KMS-11 (cell line): ENCODE data around the gene RCN1.
"Not testable (repeated sequence)": the region's sequence is repeated elsewhere in the genome, so short reads cannot be mapped to it uniquely, and the experiment has no call there.

Experiments
- H2AFZ ChIP-seq: fragments of 200-600 bp; sonication (generic); 2 replicates; pipeline ENCODE4 v1.6.1; 2016; ENCODE audit warnings: antibody characterized with exemption, mixed run types, low read depth
- H3K27ac ChIP-seq: fragments of 200-600 bp; sonication (generic); 2 replicates; pipeline ENCODE4 v1.6.1; 2016; ENCODE audit warnings: mild to moderate bottlenecking, mixed run types
- H3K27me3 ChIP-seq: fragments of 200-600 bp; sonication (generic); 2 replicates; pipeline ENCODE4 v1.6.1; 2017; ENCODE audit warnings: mild to moderate bottlenecking, low read depth, mixed run types, moderate library complexity; ENCODE audit not compliant: insufficient read depth
- H3K36me3 ChIP-seq: fragments of 200-600 bp; sonication (generic); 2 replicates; pipeline ENCODE4 v1.6.1; 2017; ENCODE audit warnings: mild to moderate bottlenecking, mixed run types; ENCODE audit not compliant: insufficient read depth
- H3K4me1 ChIP-seq: fragments of 200-600 bp; sonication (generic); 2 replicates; pipeline ENCODE4 v1.6.1; 2016; ENCODE audit warnings: mild to moderate bottlenecking, low read depth, mixed run types; ENCODE audit not compliant: poor library complexity, severe bottlenecking
- H3K4me2 ChIP-seq: fragments of 200-600 bp; sonication (generic); 2 replicates; pipeline ENCODE4 v1.7.0; 2016; ENCODE audit warnings: mild to moderate bottlenecking, mixed run types
- H3K4me3 ChIP-seq: fragments of 200-600 bp; sonication (generic); IDR thresholded peaks from 2 replicates; pipeline ENCODE4 v1.6.1; 2017; ENCODE audit warnings: low read depth, low read length, mixed read lengths; ENCODE audit not compliant: insufficient read depth
- H3K79me2 ChIP-seq: fragments of 200-600 bp; sonication (generic); 2 replicates; pipeline ENCODE4 v1.6.1; 2016; ENCODE audit warnings: low read depth, mixed run types; ENCODE audit not compliant: insufficient read depth
- H3K9ac ChIP-seq: fragments of 200-600 bp; sonication (generic); 2 replicates; pipeline ENCODE4 v1.6.1; 2016; ENCODE audit warnings: mild to moderate bottlenecking, mixed run types
- H4K20me1 ChIP-seq: fragments of 200-600 bp; sonication (generic); 2 replicates; pipeline ENCODE4 v1.6.1; 2016; ENCODE audit warnings: mild to moderate bottlenecking, mixed run types; ENCODE audit not compliant: insufficient read depth
- CTCF ChIP-seq: fragments of 200-600 bp; sonication (generic); conservative IDR thresholded peaks from 2 replicates; pipeline ENCODE4 v1.6.1; 2017; ENCODE audit warnings: low read depth, mild to moderate bottlenecking, antibody characterized with exemption, low read length, moderate library complexity, mixed read lengths

Gene RCN1

GRCh38 chr11:32056438-32056837, 34.4 kb upstream of the RCN1 start:
- H3K27me3 ChIP-seq: no peaks in the 10 kb centered on the region
- no peaks in the 10 kb centered on the region for H3K4me1 ChIP-seq
- no peak overlapping the region for H3K4me3 ChIP-seq
- no peaks in the 10 kb centered on the region for H4K20me1 ChIP-seq
- H3K4me2 ChIP-seq: no peak overlapping the region
- TF ChIP-seq CTCF: no peak
- H3K9ac ChIP-seq: no peak overlapping the region
- no peaks in the 10 kb centered on the region for H3K36me3 ChIP-seq
- H3K79me2 ChIP-seq: no peaks in the 10 kb centered on the region
- H2AFZ ChIP-seq: no peak overlapping the region
- no peak overlapping the region for H3K27ac ChIP-seq

GRCh38 chr11:32059686-32060462, 31.0 kb upstream of the RCN1 start:
- Histone ChIP-seq H3K4me1 (no peaks in the 10 kb centered on the region), H3K9ac (no peak overlapping the region), H3K4me3 (no peak overlapping the region), H3K36me3 (no peaks in the 10 kb centered on the region), H3K27me3 (no peaks in the 10 kb centered on the region), H4K20me1 (no peaks in the 10 kb centered on the region), H3K4me2 (no peak overlapping the region), H3K27ac (no peak overlapping the region), H3K79me2 (no peaks in the 10 kb centered on the region), H2AFZ (no peak overlapping the region)
- no peak for TF ChIP-seq CTCF

- no peak for TF ChIP-seq CTCF
- H2AFZ ChIP-seq: no peak overlapping the region
- no peak overlapping the region for H3K4me2 ChIP-seq
- H3K27ac ChIP-seq: no peak overlapping the region
- H3K4me3 ChIP-seq: no peak overlapping the region
- H3K4me1 ChIP-seq: no peaks in the 10 kb centered on the region
- no peaks in the 10 kb centered on the region for H3K27me3 ChIP-seq
- H3K36me3 ChIP-seq: no peaks in the 10 kb centered on the region
- H3K9ac ChIP-seq: no peak overlapping the region
- no peaks in the 10 kb centered on the region for H3K79me2 ChIP-seq
- H4K20me1 ChIP-seq: no peaks in the 10 kb centered on the region
These were observed 28.3 kb upstream of the RCN1 start for GRCh38 chr11:32062540-32062939.

GRCh38 chr11:32063031-32063430, 27.8 kb upstream of the RCN1 start:
- not testable (repeated sequence) for H3K79me2 ChIP-seq, H3K4me1 ChIP-seq, H3K27ac ChIP-seq, H3K27me3 ChIP-seq, H3K4me3 ChIP-seq, H3K4me2 ChIP-seq, H3K9ac ChIP-seq, H4K20me1 ChIP-seq, H3K36me3 ChIP-seq, H2AFZ ChIP-seq

- H3K27ac ChIP-seq: no peak overlapping the region
- no peak overlapping the region for H3K9ac ChIP-seq
- no peaks in the 10 kb centered on the region for H4K20me1 ChIP-seq
- no peak for TF ChIP-seq CTCF
- H3K4me3 ChIP-seq: no peak overlapping the region
- no peaks in the 10 kb centered on the region for H3K4me1 ChIP-seq
- no peak overlapping the region for H3K4me2 ChIP-seq
- H3K79me2 ChIP-seq: no peaks in the 10 kb centered on the region
- H2AFZ ChIP-seq: no peak overlapping the region
- H3K27me3 ChIP-seq: no peaks in the 10 kb centered on the region
- no peaks in the 10 kb centered on the region for H3K36me3 ChIP-seq
These were observed 24.8 kb upstream of the RCN1 start for GRCh38 chr11:32065865-32066629.
